Measurements from ENCODE around the gene MAPK8. TPM values are rescaled to one million over a fixed set of nuclear protein-coding genes. Genes with fewer than 3 reads are reported as not detected.

MAPK8 gene
- total and polyA plus RNA-seq, 4 donors = 9.1 to 142 (median 24.2) TPM

GRCh38 chr10:48336978-48337599 lies 30.6 kb downstream of the MAPK8 start:
- no peak overlapping the region for H3K4me3 ChIP-seq
- peaks cover 0 to 6% (median under 1%) of the 10 kb centered on the region in 4 donors for H3K9me3 ChIP-seq (ENCODE audit: control insufficient read depth in 4 of 4, insufficient read depth in 3 of 4, low read length in 3 of 4)
- peaks cover 0 to 13% (median 0%) of the 10 kb centered on the region in 5 donors for H3K4me1 ChIP-seq (ENCODE audit: control insufficient read depth in 5 of 5, insufficient read depth in 5 of 5, low read length in 5 of 5)
- DNase-seq = no peak
- H3K27me3 ChIP-seq (ENCODE audit: control insufficient read depth in 3 of 3, insufficient read depth in 3 of 3, low read length in 2 of 3) = no peaks in the 10 kb centered on the region
- no peak overlapping the region for H3K9ac ChIP-seq (ENCODE audit: insufficient read depth in 1 of 2, low read length in 2 of 2)
- no peak overlapping the region for H3K27ac ChIP-seq (ENCODE audit: low read depth in 1 of 2, low read length in 1 of 2)
- ATAC-seq (ENCODE audit: insufficient read depth, low FRiP score) = no peak
- WGBS, 2 donors = 82 to 94% methylated on average over 7 of the region's 7 CpGs
- H3K36me3 ChIP-seq (ENCODE audit: control insufficient read depth in 4 of 4, insufficient read depth in 4 of 4, low read length in 4 of 4) = peaks cover 0 to 13% (median under 1%) of the 10 kb centered on the region in 4 donors
- TF ChIP-seq, protein P1, sequence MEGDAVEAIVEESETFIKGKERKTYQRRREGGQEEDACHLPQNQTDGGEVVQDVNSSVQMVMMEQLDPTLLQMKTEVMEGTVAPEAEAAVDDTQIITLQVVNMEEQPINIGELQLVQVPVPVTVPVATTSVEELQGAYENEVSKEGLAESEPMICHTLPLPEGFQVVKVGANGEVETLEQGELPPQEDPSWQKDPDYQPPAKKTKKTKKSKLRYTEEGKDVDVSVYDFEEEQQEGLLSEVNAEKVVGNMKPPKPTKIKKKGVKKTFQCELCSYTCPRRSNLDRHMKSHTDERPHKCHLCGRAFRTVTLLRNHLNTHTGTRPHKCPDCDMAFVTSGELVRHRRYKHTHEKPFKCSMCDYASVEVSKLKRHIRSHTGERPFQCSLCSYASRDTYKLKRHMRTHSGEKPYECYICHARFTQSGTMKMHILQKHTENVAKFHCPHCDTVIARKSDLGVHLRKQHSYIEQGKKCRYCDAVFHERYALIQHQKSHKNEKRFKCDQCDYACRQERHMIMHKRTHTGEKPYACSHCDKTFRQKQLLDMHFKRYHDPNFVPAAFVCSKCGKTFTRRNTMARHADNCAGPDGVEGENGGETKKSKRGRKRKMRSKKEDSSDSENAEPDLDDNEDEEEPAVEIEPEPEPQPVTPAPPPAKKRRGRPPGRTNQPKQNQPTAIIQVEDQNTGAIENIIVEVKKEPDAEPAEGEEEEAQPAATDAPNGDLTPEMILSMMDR (IDR thresholded peaks at IDR 0.05; ENCODE audit: control extremely low read depth, extremely low read depth) = no peak

GRCh38 chr10:48340734-48341133 lies 34.3 kb downstream of the MAPK8 start:
- no peaks in the 10 kb centered on the region for H3K36me3 ChIP-seq (ENCODE audit: control insufficient read depth in 4 of 4, insufficient read depth in 4 of 4, low read length in 4 of 4)
- no peak for ATAC-seq (ENCODE audit: insufficient read depth, low FRiP score)

GRCh38 chr10:48343106-48343505 lies 36.6 kb downstream of the MAPK8 start:
- no peak for ATAC-seq (ENCODE audit: insufficient read depth, low FRiP score)
- TF ChIP-seq, protein P1 (IDR thresholded peaks at IDR 0.05; ENCODE audit: control extremely low read depth, extremely low read depth) = no peak
- no peak overlapping the region for H3K9ac ChIP-seq (ENCODE audit: insufficient read depth in 1 of 2, low read length in 2 of 2)
- no peak overlapping the region for H3K27ac ChIP-seq (ENCODE audit: low read depth in 1 of 2, low read length in 1 of 2)
- no peaks in the 10 kb centered on the region for H3K27me3 ChIP-seq (ENCODE audit: control insufficient read depth in 3 of 3, insufficient read depth in 3 of 3, low read length in 2 of 3)
- H3K4me3 ChIP-seq = no peak overlapping the region
- H3K36me3 ChIP-seq (ENCODE audit: control insufficient read depth in 4 of 4, insufficient read depth in 4 of 4, low read length in 4 of 4) = no peaks in the 10 kb centered on the region
- H3K4me1 ChIP-seq (ENCODE audit: control insufficient read depth in 5 of 5, insufficient read depth in 5 of 5, low read length in 5 of 5) = peaks cover 0 to 29% (median 0%) of the 10 kb centered on the region in 5 donors
- DNase-seq = no peak
- WGBS, 2 donors = 74 to 90% methylated on average over 2 of the region's 2 CpGs
- peaks cover 0 to 3% (median 0%) of the 10 kb centered on the region in 4 donors for H3K9me3 ChIP-seq (ENCODE audit: control insufficient read depth in 4 of 4, insufficient read depth in 3 of 4, low read length in 3 of 4)

More at GRCh38 chr10:48340734-48341133, 34.3 kb downstream of the MAPK8 start:
- TF ChIP-seq, protein P1 (IDR thresholded peaks at IDR 0.05; ENCODE audit: control extremely low read depth, extremely low read depth) = no peak
- Histone ChIP-seq H3K27ac (ENCODE audit: low read depth in 1 of 2, low read length in 1 of 2) (no peak overlapping the region), H3K9ac (ENCODE audit: insufficient read depth in 1 of 2, low read length in 2 of 2) (no peak overlapping the region), H3K4me3 (no peak overlapping the region), H3K27me3 (ENCODE audit: control insufficient read depth in 3 of 3, insufficient read depth in 3 of 3, low read length in 2 of 3) (no peaks in the 10 kb centered on the region), H3K9me3 (ENCODE audit: control insufficient read depth in 4 of 4, insufficient read depth in 3 of 4, low read length in 3 of 4) (no peaks in the 10 kb centered on the region), H3K4me1 (ENCODE audit: control insufficient read depth in 5 of 5, insufficient read depth in 5 of 5, low read length in 5 of 5) (peaks cover 0 to 27% (median 0%) of the 10 kb centered on the region in 5 donors)
- DNase-seq = no peak
